Skeletal muscle satellite cell (primary cell): ENCODE data around the gene MYH1.
A peak's percentile ranks its signal among the peaks of the same experiment; 100 is the strongest.

Experiments used
- H3K27me3 ChIP-seq: 2 replicates; pipeline ENCODE4 v1.7.0; 2013; ENCODE audit warnings: low read length; ENCODE audit not compliant: control insufficient read depth, insufficient read depth
- H3K36me3 ChIP-seq: 2 replicates; pipeline ENCODE4 v1.7.0; 2013; ENCODE audit warnings: mild to moderate bottlenecking, control low read depth, low read length; ENCODE audit not compliant: insufficient read depth
- H3K4me1 ChIP-seq: 2 replicates; pipeline ENCODE4 v1.7.0; 2013; ENCODE audit warnings: low read length; ENCODE audit not compliant: control insufficient read depth, insufficient read depth
- H3K4me2 ChIP-seq: 2 replicates; pipeline ENCODE4 v1.7.0; 2013; ENCODE audit warnings: mild to moderate bottlenecking, low read length
- H3K4me3 ChIP-seq: 2 replicates; pipeline ENCODE4 v1.7.0; 2013; ENCODE audit warnings: low read length
- H3K9ac ChIP-seq: 2 replicates; pipeline ENCODE4 v1.7.0; 2013; ENCODE audit warnings: mild to moderate bottlenecking, low read depth, low read length, moderate library complexity
- H3K9me3 ChIP-seq: replicated peaks from 2 replicates; pipeline ENCODE4 v1.7.0; 2013; ENCODE audit warnings: mild to moderate bottlenecking, control low read depth, low read length

MYH1 gene

GRCh38 chr17:10474536-10474935 is 43.8 kb downstream of the MYH1 start:
- Histone ChIP-seq H3K36me3 (no peaks in the 10 kb centered on the region), H3K9ac (no peak overlapping the region), H3K9me3 (no peaks in the 10 kb centered on the region), H3K27me3 (no peaks in the 10 kb centered on the region), H3K4me2 (peak overlapping the region; percentile 10), H3K4me3 (no peak overlapping the region), H3K4me1 (peaks cover 18% of the 10 kb centered on the region)

DNA sequence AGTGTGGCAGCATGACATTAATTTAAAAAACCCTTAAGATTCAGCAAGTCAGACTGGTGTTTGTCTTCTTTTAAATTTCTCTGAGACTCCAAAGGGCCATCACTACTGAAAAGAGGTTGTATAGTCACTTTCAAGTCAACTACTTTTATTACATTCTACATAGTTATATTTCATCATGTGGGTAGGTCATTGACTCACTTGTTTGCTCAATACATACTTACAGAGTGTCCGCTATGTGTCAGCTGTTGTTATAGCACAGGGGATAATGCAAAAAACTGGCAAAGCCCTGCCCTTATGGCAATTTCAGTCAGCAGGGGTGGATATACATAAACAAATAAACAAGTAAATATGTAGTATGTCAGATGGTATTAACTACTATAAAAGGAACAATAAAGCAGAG is 46.5 kb downstream of the MYH1 start:
- Histone ChIP-seq H3K9ac (no peak overlapping the region), H3K4me2 (no peak overlapping the region), H3K36me3 (no peaks in the 10 kb centered on the region), H3K4me3 (no peak overlapping the region), H3K4me1 (peaks cover 18% of the 10 kb centered on the region), H3K9me3 (no peaks in the 10 kb centered on the region), H3K27me3 (no peaks in the 10 kb centered on the region)

DNA sequence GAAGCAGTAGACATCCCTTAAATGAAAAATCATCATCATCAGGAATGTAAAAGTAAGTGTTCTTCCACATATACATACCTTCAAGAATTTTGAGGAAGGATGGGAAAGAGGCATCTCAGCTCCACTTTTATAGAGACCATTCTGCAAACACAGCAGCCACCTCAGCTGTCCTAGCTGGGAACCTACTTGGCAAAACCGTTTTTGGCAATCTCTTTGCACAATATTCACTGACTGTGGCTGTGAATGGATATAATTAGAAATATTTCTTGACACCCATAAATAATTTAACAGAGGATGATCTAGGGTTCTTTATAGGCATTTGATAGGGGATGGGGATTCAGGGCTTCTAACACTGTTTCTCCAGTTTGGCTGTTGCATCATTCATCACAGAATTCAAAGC is 48.9 kb downstream of the MYH1 start, which contains the start of gene MYH4:
MYH4 (minus strand) TSS at position 101 of the 400 bp plus-strand sequence. CDS start 2,814 bp downstream, outside the sequence.
- no peaks in the 10 kb centered on the region for H3K36me3 ChIP-seq
- H3K9ac ChIP-seq = no peak within 1 kb of the TSS
- no peak within 1 kb of the TSS for H3K4me3 ChIP-seq
- H3K27me3 ChIP-seq = no peaks in the 10 kb centered on the region
- peaks cover 11% of the 10 kb centered on the region for H3K4me1 ChIP-seq
- H3K9me3 ChIP-seq = no peaks in the 10 kb centered on the region
- H3K4me2 ChIP-seq = no peak within 1 kb of the TSS

DNA sequence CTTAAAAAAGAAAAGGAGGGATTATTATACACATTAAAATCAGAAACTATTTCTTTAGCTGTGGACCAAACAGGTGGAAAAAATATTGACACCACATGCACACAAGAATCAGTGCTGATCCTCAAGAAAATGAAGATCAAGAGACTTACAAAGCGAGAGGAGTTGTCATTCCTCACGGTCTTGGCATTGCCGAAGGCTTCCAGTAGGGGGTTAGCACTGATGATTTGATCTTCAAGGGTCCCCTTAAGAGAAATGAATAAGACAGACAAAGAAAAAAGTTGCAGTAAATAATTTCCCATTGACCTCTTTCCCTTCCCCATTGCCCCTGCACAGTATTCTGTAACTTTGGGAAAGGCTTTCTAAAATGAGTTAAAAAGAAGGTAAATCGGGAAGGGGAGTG is 54.9 kb downstream of the MYH1 start:
- no peak overlapping the region for H3K4me3 ChIP-seq
- no peaks in the 10 kb centered on the region for H3K36me3 ChIP-seq
- H3K9ac ChIP-seq = no peak overlapping the region

GRCh38 chr17:10460062-10460461 is 58.3 kb downstream of the MYH1 start:
- Histone ChIP-seq H3K27me3 (no peaks in the 10 kb centered on the region), H3K9ac (no peak overlapping the region), H3K4me2 (no peak overlapping the region), H3K9me3 (no peaks in the 10 kb centered on the region), H3K4me1 (no peaks in the 10 kb centered on the region), H3K4me3 (no peak overlapping the region), H3K36me3 (no peaks in the 10 kb centered on the region)

More for the DNA sequence above, 54.9 kb downstream of the MYH1 start:
- H3K4me2 ChIP-seq = no peak overlapping the region
- H3K27me3 ChIP-seq = no peaks in the 10 kb centered on the region
- no peaks in the 10 kb centered on the region for H3K9me3 ChIP-seq
- H3K4me1 ChIP-seq = no peaks in the 10 kb centered on the region

DNA sequence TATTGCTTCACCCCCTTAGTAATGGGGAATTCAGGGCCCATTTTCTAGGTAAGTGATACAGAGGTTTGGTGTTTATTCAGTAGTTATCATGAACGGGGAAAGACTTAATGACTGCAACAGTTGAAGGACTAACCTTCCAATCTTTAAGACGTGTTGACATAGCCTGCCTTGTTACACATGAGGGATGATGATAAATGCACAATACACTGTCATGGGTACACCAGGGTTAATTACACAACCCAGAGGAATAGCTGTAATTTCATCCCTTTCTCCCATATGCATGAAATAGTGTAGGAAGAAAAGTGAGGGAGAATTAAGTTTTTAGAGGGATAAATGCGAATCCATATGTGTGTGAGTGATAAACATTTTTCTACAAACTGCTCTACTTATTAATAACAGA is 59.6 kb downstream of the MYH1 start:
- no peaks in the 10 kb centered on the region for H3K27me3 ChIP-seq
- H3K36me3 ChIP-seq = no peaks in the 10 kb centered on the region
- no peak overlapping the region for H3K4me3 ChIP-seq
- H3K9ac ChIP-seq = no peak overlapping the region
- H3K4me2 ChIP-seq = no peak overlapping the region
- no peaks in the 10 kb centered on the region for H3K9me3 ChIP-seq
- no peaks in the 10 kb centered on the region for H3K4me1 ChIP-seq

- Histone ChIP-seq H3K9ac (no peak overlapping the region), H3K4me2 (no peak overlapping the region), H3K36me3 (no peaks in the 10 kb centered on the region), H3K9me3 (no peaks in the 10 kb centered on the region), H3K27me3 (no peaks in the 10 kb centered on the region), H3K4me3 (no peak overlapping the region), H3K4me1 (no peaks in the 10 kb centered on the region)
Observed at GRCh38 chr17:10457952-10458351, 60.4 kb downstream of the MYH1 start.

- H3K27me3 ChIP-seq = no peaks in the 10 kb centered on the region
Observed at GRCh38 chr17:10447026-10447931, 71.1 kb downstream of the MYH1 start.

More at GRCh38 chr17:10447026-10447931, 71.1 kb downstream of the MYH1 start:
- Histone ChIP-seq H3K4me1 (no peaks in the 10 kb centered on the region), H3K4me2 (no peak overlapping the region), H3K9ac (no peak overlapping the region), H3K4me3 (no peak overlapping the region), H3K9me3 (no peaks in the 10 kb centered on the region), H3K36me3 (no peaks in the 10 kb centered on the region)
